ENCODE measurements around the gene DMD.
"Not testable (repeated sequence)": the region's sequence is repeated elsewhere in the genome, so short reads cannot be mapped to it uniquely, and the experiment has no call there.

DMD gene

GRCh38 chrX:32851556-32851955, 359.8 kb downstream of the DMD start:
- DNase-seq (ENCODE audit: low read depth): no peak

- DNase-seq (ENCODE audit: low read depth): no peak
Measured at GRCh38 chrX:32847921-32848320, 363.4 kb downstream of the DMD start.

- no peak for DNase-seq (ENCODE audit: low read depth)
Measured at GRCh38 chrX:32842053-32842452, 369.3 kb downstream of the DMD start.

- no peak for DNase-seq (ENCODE audit: low read depth)
Measured at GRCh38 chrX:32839781-32840180, 371.6 kb downstream of the DMD start.

- DNase-seq (ENCODE audit: low read depth): no peak
Measured at GRCh38 chrX:32825009-32825408, 386.3 kb downstream of the DMD start.

- no peak for DNase-seq (ENCODE audit: low read depth)
Measured at GRCh38 chrX:32804034-32804433, 407.3 kb downstream of the DMD start.

GRCh38 chrX:32798990-32799389, 412.4 kb downstream of the DMD start:
- no peak for DNase-seq (ENCODE audit: low read depth)

GRCh38 chrX:32788936-32789335, 422.4 kb downstream of the DMD start:
- no peak for DNase-seq (ENCODE audit: low read depth)

GRCh38 chrX:32780109-32780508, 431.2 kb downstream of the DMD start:
- no peak for DNase-seq (ENCODE audit: low read depth)

GRCh38 chrX:32778965-32779364, 432.4 kb downstream of the DMD start:
- DNase-seq (ENCODE audit: low read depth): no peak

GRCh38 chrX:32774966-32775365, 436.4 kb downstream of the DMD start:
- no peak for DNase-seq (ENCODE audit: low read depth)

GRCh38 chrX:32749070-32749469, 462.3 kb downstream of the DMD start:
- no peak for DNase-seq (ENCODE audit: low read depth)

GRCh38 chrX:32745323-32745722, 466.0 kb downstream of the DMD start:
- no peak for DNase-seq (ENCODE audit: low read depth)

GRCh38 chrX:32744921-32745320, 466.4 kb downstream of the DMD start:
- DNase-seq (ENCODE audit: low read depth): no peak

- DNase-seq (ENCODE audit: low read depth): no peak
Measured at GRCh38 chrX:32741910-32742309, 469.4 kb downstream of the DMD start.

GRCh38 chrX:32708542-32708941, 502.8 kb downstream of the DMD start:
- no peak for DNase-seq (ENCODE audit: low read depth)

- not testable (repeated sequence) for DNase-seq (ENCODE audit: low read depth)
Measured at GRCh38 chrX:32705385-32705784, 506.0 kb downstream of the DMD start.

- DNase-seq (ENCODE audit: low read depth): no peak
Measured at GRCh38 chrX:32687379-32687778, 524.0 kb downstream of the DMD start.

- DNase-seq (ENCODE audit: low read depth): no peak
Measured at GRCh38 chrX:32678487-32678886, 532.9 kb downstream of the DMD start.

- no peak for DNase-seq (ENCODE audit: low read depth)
Measured at GRCh38 chrX:32673193-32673592, 538.2 kb downstream of the DMD start.

GRCh38 chrX:32662516-32662915, 548.8 kb downstream of the DMD start:
- no peak for DNase-seq (ENCODE audit: low read depth)

GRCh38 chrX:32644476-32645245, 566.7 kb downstream of the DMD start:
- DNase-seq (ENCODE audit: low read depth): no peak

- DNase-seq (ENCODE audit: low read depth): no peak
Measured at GRCh38 chrX:32642283-32642682, 569.1 kb downstream of the DMD start.

- no peak for DNase-seq (ENCODE audit: low read depth)
Measured at GRCh38 chrX:32618154-32618553, 593.2 kb downstream of the DMD start.

Data from stimulated activated CD8-positive, alpha-beta memory T cell treated with anti-CD3 and anti-CD28 coated beads, Interleukin-12 subunit alpha, Interleukin-12 subunit beta, amount 100 ng/mL, for 4 hours (primary cell).